Sigmoid colon (tissue), 7 donors: ENCODE results near the gene NOS1AP. TPM values are rescaled to one million over a fixed set of nuclear protein-coding genes. Genes with fewer than 3 reads are reported as not detected.

Experiments
- DNase-seq: peaks from one replicate; pipeline ENCODE4 v3.0.0-alpha.2; 2019
- H3K27ac ChIP-seq, 4 donors: fragments of 200-600 bp; sonication (generic); one replicate each; pipeline ENCODE4 v1.5.1; 2016 to 2019; ENCODE audit warnings: mild to moderate bottlenecking in 1 of 4
- H3K27me3 ChIP-seq, 3 donors: fragments of 200-600 bp; sonication (generic); one replicate each; pipeline ENCODE4 v1.5.1; 2019; ENCODE audit warnings: mild to moderate bottlenecking in 1 of 3
- H3K36me3 ChIP-seq, 4 donors: fragments of 200-600 bp; sonication (generic); one replicate each; pipeline ENCODE4 v1.5.1; 2016 to 2019
- H3K4me1 ChIP-seq, 4 donors: fragments of 200-600 bp; sonication (generic); one replicate each; pipeline ENCODE4 v1.5.1; 2017 to 2019
- H3K4me3 ChIP-seq, 4 donors: fragments of 200-600 bp; sonication (generic); one replicate each; pipeline ENCODE4 v1.5.1; 2017 to 2019; ENCODE audit warnings: mild to moderate bottlenecking in 2 of 4, moderate library complexity in 1 of 4
- H3K9me3 ChIP-seq, 4 donors: fragments of 200-600 bp in 3 of 4; sonication (generic) in 3 of 4; one replicate each; pipeline versions ENCODE4 v1.5.1 to v1.6.1; 2013 to 2019
- CTCF ChIP-seq, 4 experiments: fragments of 450-650 bp in 3 of 4; fragments of 200-600 bp in 1 of 4; IDR thresholded peaks; one replicate each; pipeline ENCODE4 v1.5.1; 2016 to 2019; ENCODE audit warnings: antibody characterized with exemption in 4 of 4, mild to moderate bottlenecking in 3 of 4, moderate library complexity in 2 of 4
- EP300 ChIP-seq, 4 donors: sonication (generic); formaldehyde crosslinking; IDR thresholded peaks; one replicate each; pipeline ENCODE4 v1.6.1; 2017; ENCODE audit warnings: antibody characterized with exemption in 4 of 4
- POLR2A ChIP-seq, 2 donors: fragments of 450-650 bp; IDR thresholded peaks; one replicate each; pipeline ENCODE4 v1.6.1; 2016; ENCODE audit warnings: antibody characterized with exemption in 2 of 2, mild to moderate bottlenecking in 2 of 2, moderate library complexity in 2 of 2
- POLR2AphosphoS5 ChIP-seq, 4 donors: sonication (generic); formaldehyde crosslinking; IDR thresholded peaks; one replicate each; pipeline ENCODE4 v1.6.1; 2017; ENCODE audit warnings: antibody characterized with exemption in 4 of 4
- WGBS, 2 donors: extraction: QIAGEN DNeasy Blood & Tissue Kit; methylation state at CpG; one replicate each; pipeline ENCODE4 v1.1.7; 2013; 5-methylcytosine and 5-hydroxymethylcytosine counted together
- intact Hi-C: fragments of 100-400 bp; cut with DNase I; formaldehyde crosslinking; loops from one replicate; pipeline ENCODE4 v1.15.1; 2023
- polyA plus RNA-seq, 3 donors: library from polyadenylated mRNA; stranded (reverse); fragments of 200-250 nt; gene quantifications; one replicate each; pipeline ENCODE4 v1.2.3, GENCODE V29; 2013
- total RNA-seq, 4 donors: library from RNA; depleted of rRNA; stranded (reverse); fragments of >200 nt; gene quantifications; one replicate each; pipeline ENCODE4 v1.1.0, GENCODE V29; 2016
- donor health status: healthy with polysubstance abuse.
- donor health status: Bipolar disorder and iron deficiency.
- donor health status: healthy.

NOS1AP gene
- total and polyA plus RNA-seq, 7 donors: 1.2 to 11.9 (median 4.6) TPM

GRCh38 chr1:162055062-162055461 lies 14.4 kb upstream of the NOS1AP start:
- H3K27ac ChIP-seq: no peak overlapping the region
- intact Hi-C loops: no loop called here
- no peaks in the 10 kb centered on the region for H3K9me3 ChIP-seq
- no peaks in the 10 kb centered on the region for H3K36me3 ChIP-seq
- H3K4me1 ChIP-seq: peaks cover 0 to 6% (median 0%) of the 10 kb centered on the region in 4 donors
- H3K27me3 ChIP-seq: no peaks in the 10 kb centered on the region
- DNase-seq: no peak
- 67 to 74% methylated on average over 3 of the region's 3 CpGs for WGBS, 2 donors
- no peak overlapping the region for H3K4me3 ChIP-seq
- TF ChIP-seq CTCF (IDR thresholded peaks at IDR 0.05): no peak

- TF ChIP-seq POLR2AphosphoS5 (IDR thresholded peaks at IDR 0.05) (no peak), EP300 (IDR thresholded peaks at IDR 0.05) (no peak), CTCF (IDR thresholded peaks at IDR 0.05) (peak; percentile 75 to 90 (median 88)), POLR2A (IDR thresholded peaks at IDR 0.05) (no peak)
- Histone ChIP-seq H3K4me1 (peaks cover 0 to 6% (median 0%) of the 10 kb centered on the region in 4 donors), H3K27me3 (no peaks in the 10 kb centered on the region), H3K4me3 (no peak overlapping the region), H3K36me3 (no peaks in the 10 kb centered on the region), H3K27ac (no peak overlapping the region), H3K9me3 (no peaks in the 10 kb centered on the region)
- WGBS, 2 donors: 32 to 38% methylated on average over 3 of the region's 3 CpGs
- intact Hi-C loops: loop anchor here (1.0 to 2.0 kb wide), 2 partner anchors 220 to 335 kb away; no protein-coding TSS in a partner anchor
- DNase-seq: peak; percentile 76
These were observed 13.4 kb upstream of the NOS1AP start for GRCh38 chr1:162056043-162056442.

- 89 to 91% methylated on average over 3 of the region's 3 CpGs for WGBS, 2 donors
- TF ChIP-seq EP300 (IDR thresholded peaks at IDR 0.05) (no peak), CTCF (IDR thresholded peaks at IDR 0.05) (no peak), POLR2AphosphoS5 (IDR thresholded peaks at IDR 0.05) (no peak), POLR2A (IDR thresholded peaks at IDR 0.05) (no peak)
- Histone ChIP-seq H3K4me1 (peaks cover 0 to 6% (median 0%) of the 10 kb centered on the region in 4 donors), H3K27ac (no peak overlapping the region), H3K9me3 (no peaks in the 10 kb centered on the region), H3K27me3 (no peaks in the 10 kb centered on the region), H3K36me3 (no peaks in the 10 kb centered on the region), H3K4me3 (no peak overlapping the region)
- DNase-seq: no peak
- intact Hi-C loops: loop anchor here (1.0 to 2.0 kb wide), 2 partner anchors 220 to 334 kb away; no protein-coding TSS in a partner anchor
These were observed 12.9 kb upstream of the NOS1AP start for GRCh38 chr1:162056579-162056978.

GRCh38 chr1:162059721-162060120 lies 9.8 kb upstream of the NOS1AP start:
- WGBS, 2 donors: 84 to 93% methylated on average over 3 of the region's 3 CpGs
- H3K27ac ChIP-seq: no peak overlapping the region
- no peak overlapping the region for H3K4me3 ChIP-seq
- H3K4me1 ChIP-seq: peaks cover 0 to 16% (median 12%) of the 10 kb centered on the region in 4 donors
- DNase-seq: no peak
- H3K27me3 ChIP-seq: no peaks in the 10 kb centered on the region
- intact Hi-C loops: no loop called here
- no peaks in the 10 kb centered on the region for H3K9me3 ChIP-seq
- no peak for TF ChIP-seq EP300 (IDR thresholded peaks at IDR 0.05)
- no peak for TF ChIP-seq POLR2A (IDR thresholded peaks at IDR 0.05)
- TF ChIP-seq CTCF (IDR thresholded peaks at IDR 0.05): no peak
- no peaks in the 10 kb centered on the region for H3K36me3 ChIP-seq

- no peak for TF ChIP-seq POLR2A (IDR thresholded peaks at IDR 0.05)
- no peak for TF ChIP-seq EP300 (IDR thresholded peaks at IDR 0.05)
- TF ChIP-seq POLR2AphosphoS5 (IDR thresholded peaks at IDR 0.05): no peak
- TF ChIP-seq CTCF (IDR thresholded peaks at IDR 0.05): no peak
- 91 to 96% methylated on average over 1 of the region's 1 CpG for WGBS, 2 donors
- Histone ChIP-seq H3K4me3 (no peak overlapping the region), H3K9me3 (no peaks in the 10 kb centered on the region), H3K4me1 (peaks cover 0 to 16% (median 12%) of the 10 kb centered on the region in 4 donors), H3K27me3 (peaks cover 0 to 2% (median 0%) of the 10 kb centered on the region in 3 donors), H3K36me3 (no peaks in the 10 kb centered on the region), H3K27ac (no peak overlapping the region)
- intact Hi-C loops: no loop called here
- no peak for DNase-seq
These were observed 9.2 kb upstream of the NOS1AP start for GRCh38 chr1:162060314-162060713.
